Peyer's patch (tissue), 4 donors: ENCODE results near the gene TSGA10IP. TPM values are rescaled to one million over a fixed set of nuclear protein-coding genes. Genes with fewer than 3 reads are reported as not detected.
"Not testable (repeated sequence)": the region's sequence is repeated elsewhere in the genome, so short reads cannot be mapped to it uniquely, and the experiment has no call there.

ENCODE experiments used
- DNase-seq, 3 donors: peaks; one replicate each; pipeline ENCODE4 v3.0.0-alpha.2; 2017 to 2019
- H3K27ac ChIP-seq, 4 donors: fragments of 200-600 bp; sonication (generic); one replicate each; pipeline ENCODE4 v1.5.1; 2016 to 2019
- H3K27me3 ChIP-seq, 2 donors: fragments of 200-600 bp; sonication (generic); one replicate each; pipeline ENCODE4 v1.5.1; 2019
- H3K36me3 ChIP-seq, 3 donors: fragments of 200-600 bp; sonication (generic); one replicate each; pipeline ENCODE4 v1.5.1; 2016 to 2019
- H3K4me1 ChIP-seq, 4 donors: fragments of 200-600 bp; sonication (generic); one replicate each; pipeline ENCODE4 v1.5.1; 2016 to 2019
- H3K4me3 ChIP-seq, 4 donors: fragments of 200-600 bp; sonication (generic); 1 replicate in 3 of 4; 2 replicates in 1 of 4; pipeline ENCODE4 v1.5.1; 2016 to 2019; ENCODE audit warnings: mild to moderate bottlenecking in 1 of 4
- H3K9me3 ChIP-seq, 4 donors: fragments of 200-600 bp; sonication (generic); one replicate each; pipeline ENCODE4 v1.5.1; 2016 to 2019; ENCODE audit warnings: mild to moderate bottlenecking in 1 of 4
- POLR2A ChIP-seq, 2 donors: fragments of 450-650 bp; IDR thresholded peaks; one replicate each; pipeline ENCODE4 v1.5.1; 2017; ENCODE audit warnings: antibody characterized with exemption in 2 of 2, mild to moderate bottlenecking in 2 of 2, moderate library complexity in 2 of 2
- total RNA-seq, 4 donors: library from RNA; depleted of rRNA; stranded (reverse); fragments of >200 nt; gene quantifications; one replicate each; pipeline ENCODE4 v1.1.0, GENCODE V29; 2016
- TF ChIP-seq, protein P1 (sequence below), 6 experiments: fragments of 450-650 bp in 4 of 6; fragments of 200-600 bp in 2 of 6; sonication (generic) in 1 of 6; IDR thresholded peaks; one replicate each; pipeline ENCODE4 v1.5.1; 2017 to 2019; ENCODE audit warnings: antibody characterized with exemption in 6 of 6, mild to moderate bottlenecking in 3 of 6, moderate library complexity in 1 of 6

The TSGA10IP gene
- total RNA-seq, 4 donors from 2014 or later = not detected

DNA sequence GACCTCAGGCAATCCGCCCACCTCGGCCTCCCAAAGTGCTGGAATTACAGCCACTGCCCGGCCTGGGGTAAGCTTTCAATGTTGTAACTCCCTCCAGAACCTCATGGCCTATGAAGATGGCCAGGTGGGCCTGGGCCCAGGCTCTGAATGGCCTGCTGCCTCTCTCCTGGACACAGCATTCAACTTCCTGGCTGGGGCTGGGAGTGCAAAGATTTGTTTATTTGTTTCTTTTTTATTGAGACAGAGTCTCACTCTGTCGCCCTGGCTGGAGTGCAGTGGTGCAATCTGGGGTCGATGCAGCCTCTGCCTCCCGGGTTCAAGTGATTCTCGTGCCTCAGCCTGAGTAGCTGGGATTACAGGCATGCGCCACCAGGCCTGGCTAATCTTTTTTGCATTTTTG lies 513 bp upstream of the TSGA10IP start:
- H3K4me1 ChIP-seq = no peaks in the 10 kb centered on the region
- DNase-seq = no peak
- no peaks in the 10 kb centered on the region for H3K36me3 ChIP-seq
- H3K27ac ChIP-seq = no peak overlapping the region
- H3K9me3 ChIP-seq = no peaks in the 10 kb centered on the region
- H3K4me3 ChIP-seq = no peak overlapping the region
- no peak for TF ChIP-seq POLR2A (IDR thresholded peaks at IDR 0.05)
- TF ChIP-seq, protein P1, sequence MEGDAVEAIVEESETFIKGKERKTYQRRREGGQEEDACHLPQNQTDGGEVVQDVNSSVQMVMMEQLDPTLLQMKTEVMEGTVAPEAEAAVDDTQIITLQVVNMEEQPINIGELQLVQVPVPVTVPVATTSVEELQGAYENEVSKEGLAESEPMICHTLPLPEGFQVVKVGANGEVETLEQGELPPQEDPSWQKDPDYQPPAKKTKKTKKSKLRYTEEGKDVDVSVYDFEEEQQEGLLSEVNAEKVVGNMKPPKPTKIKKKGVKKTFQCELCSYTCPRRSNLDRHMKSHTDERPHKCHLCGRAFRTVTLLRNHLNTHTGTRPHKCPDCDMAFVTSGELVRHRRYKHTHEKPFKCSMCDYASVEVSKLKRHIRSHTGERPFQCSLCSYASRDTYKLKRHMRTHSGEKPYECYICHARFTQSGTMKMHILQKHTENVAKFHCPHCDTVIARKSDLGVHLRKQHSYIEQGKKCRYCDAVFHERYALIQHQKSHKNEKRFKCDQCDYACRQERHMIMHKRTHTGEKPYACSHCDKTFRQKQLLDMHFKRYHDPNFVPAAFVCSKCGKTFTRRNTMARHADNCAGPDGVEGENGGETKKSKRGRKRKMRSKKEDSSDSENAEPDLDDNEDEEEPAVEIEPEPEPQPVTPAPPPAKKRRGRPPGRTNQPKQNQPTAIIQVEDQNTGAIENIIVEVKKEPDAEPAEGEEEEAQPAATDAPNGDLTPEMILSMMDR (IDR thresholded peaks at IDR 0.05) = no peak
- no peaks in the 10 kb centered on the region for H3K27me3 ChIP-seq

DNA sequence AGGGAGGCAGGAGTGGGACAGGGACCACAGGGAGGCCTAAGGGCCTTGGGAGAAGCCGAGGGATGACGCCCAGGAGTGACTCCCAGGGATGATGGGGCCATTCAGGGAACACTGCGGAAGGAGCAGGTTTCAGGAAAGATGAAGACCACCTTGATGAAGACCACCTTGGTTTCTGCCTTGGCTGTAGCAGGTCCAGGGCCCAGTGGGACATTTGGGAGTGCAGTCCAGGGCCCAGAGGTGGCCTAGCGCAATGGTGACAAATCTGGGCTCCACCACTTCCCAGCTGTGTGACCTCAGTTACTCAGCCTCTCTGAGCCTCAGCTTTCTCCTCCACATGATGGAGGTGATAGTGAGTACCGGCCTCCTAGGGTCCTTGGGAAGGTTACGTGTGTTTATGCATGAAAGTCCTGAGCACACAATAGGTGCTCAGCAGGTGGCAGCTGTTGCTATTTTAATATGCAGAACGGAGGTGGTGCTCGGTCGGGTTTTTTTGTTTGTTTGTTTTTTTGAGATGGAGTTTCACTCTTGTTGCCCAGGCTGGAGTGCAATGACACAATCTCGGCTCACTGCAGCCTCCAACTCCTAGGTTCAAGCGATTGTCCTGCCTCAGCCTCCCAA lies 770 bp downstream of the TSGA10IP start:
- no peak overlapping the region for H3K4me3 ChIP-seq
- DNase-seq = no peak
- TF ChIP-seq POLR2A (IDR thresholded peaks at IDR 0.05) = no peak
- TF ChIP-seq, protein P1 (IDR thresholded peaks at IDR 0.05) = no peak
- no peaks in the 10 kb centered on the region for H3K4me1 ChIP-seq
- no peaks in the 10 kb centered on the region for H3K27me3 ChIP-seq
- no peaks in the 10 kb centered on the region for H3K9me3 ChIP-seq
- H3K36me3 ChIP-seq = no peaks in the 10 kb centered on the region
- no peak overlapping the region for H3K27ac ChIP-seq

DNA sequence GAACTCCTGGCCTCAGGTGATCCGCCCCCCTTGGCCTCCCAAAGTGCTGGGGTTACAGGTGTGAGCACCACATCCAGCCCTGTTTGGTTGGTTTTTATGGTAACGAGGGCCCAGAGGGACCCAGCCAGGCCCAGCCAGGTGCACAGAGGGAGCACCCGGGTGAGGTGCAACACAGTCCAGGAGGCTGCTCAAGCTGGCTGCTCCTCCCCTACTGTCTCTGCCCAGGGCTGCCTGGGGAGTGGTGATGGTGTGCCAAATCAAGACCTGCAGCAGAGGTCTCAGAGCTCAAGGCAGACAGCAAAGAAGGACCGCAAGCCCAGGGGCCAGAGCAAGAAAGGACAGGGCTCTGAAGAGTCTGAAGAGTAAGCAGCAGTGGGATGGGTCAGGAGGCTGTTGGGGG lies 1.4 kb downstream of the TSGA10IP start:
- Histone ChIP-seq H3K27ac (no peak overlapping the region), H3K4me3 (no peak overlapping the region), H3K36me3 (no peaks in the 10 kb centered on the region), H3K27me3 (no peaks in the 10 kb centered on the region), H3K9me3 (no peaks in the 10 kb centered on the region), H3K4me1 (no peaks in the 10 kb centered on the region)
- DNase-seq = no peak
- TF ChIP-seq POLR2A (IDR thresholded peaks at IDR 0.05) = no peak
- TF ChIP-seq, protein P1 (IDR thresholded peaks at IDR 0.05) = no peak

DNA sequence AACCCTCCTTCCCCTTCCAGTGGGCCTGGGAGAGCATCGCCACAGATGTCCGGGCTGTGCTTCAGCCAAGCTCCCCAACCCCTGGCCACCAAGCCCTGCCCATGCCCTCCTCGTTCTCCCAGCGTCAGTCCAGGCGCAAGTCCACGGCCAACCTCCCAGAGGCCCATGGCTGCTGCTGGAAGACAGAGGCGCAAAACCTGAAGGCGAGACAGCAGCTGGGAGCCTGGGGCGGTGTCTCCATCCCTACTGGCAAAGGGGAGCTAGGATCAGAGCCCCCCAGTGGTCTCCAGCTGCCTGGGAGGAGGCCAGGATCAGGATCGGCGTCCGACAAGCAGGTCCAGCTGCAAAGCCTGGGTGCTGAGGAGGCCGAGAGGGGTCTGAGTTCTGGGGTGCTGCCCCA lies 1.9 kb downstream of the TSGA10IP start:
- no peak for DNase-seq
- H3K27ac ChIP-seq = no peak overlapping the region
- no peaks in the 10 kb centered on the region for H3K9me3 ChIP-seq
- H3K27me3 ChIP-seq = no peaks in the 10 kb centered on the region
- no peaks in the 10 kb centered on the region for H3K36me3 ChIP-seq
- no peak overlapping the region for H3K4me3 ChIP-seq
- no peaks in the 10 kb centered on the region for H3K4me1 ChIP-seq
- no peak for TF ChIP-seq POLR2A (IDR thresholded peaks at IDR 0.05)
- TF ChIP-seq, protein P1 (IDR thresholded peaks at IDR 0.05) = no peak

DNA sequence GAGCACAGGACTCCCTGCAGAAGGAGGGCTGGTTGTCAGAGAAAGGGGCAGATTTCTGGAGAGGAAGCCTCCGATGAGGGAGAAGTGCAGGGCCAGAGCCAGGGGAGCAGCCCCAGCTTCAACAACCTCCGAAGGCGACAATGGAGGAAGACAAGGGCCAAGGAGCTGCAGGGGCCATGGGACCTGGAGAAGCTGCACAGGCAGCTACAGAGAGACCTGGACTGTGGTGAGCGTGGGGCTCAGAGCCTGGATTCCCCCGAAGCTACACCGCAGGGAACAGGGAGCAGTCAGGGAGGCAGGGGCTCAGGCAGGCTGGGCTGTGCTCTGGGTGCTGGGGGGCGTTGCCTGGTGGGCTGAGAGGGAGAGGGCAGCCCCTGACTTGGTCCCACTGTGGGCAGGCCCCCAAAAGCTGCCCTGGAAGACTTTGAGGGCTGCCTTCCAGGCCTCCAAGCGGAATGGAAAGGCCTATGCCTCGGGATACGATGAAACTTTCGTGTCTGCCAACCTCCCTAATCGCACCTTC lies 2.4 kb downstream of the TSGA10IP start:
- no peaks in the 10 kb centered on the region for H3K4me1 ChIP-seq
- no peak overlapping the region for H3K4me3 ChIP-seq
- no peak for TF ChIP-seq POLR2A (IDR thresholded peaks at IDR 0.05)
- TF ChIP-seq, protein P1 (IDR thresholded peaks at IDR 0.05) = no peak
- H3K9me3 ChIP-seq = no peaks in the 10 kb centered on the region
- H3K36me3 ChIP-seq = no peaks in the 10 kb centered on the region
- no peak for DNase-seq
- H3K27me3 ChIP-seq = no peaks in the 10 kb centered on the region
- no peak overlapping the region for H3K27ac ChIP-seq

DNA sequence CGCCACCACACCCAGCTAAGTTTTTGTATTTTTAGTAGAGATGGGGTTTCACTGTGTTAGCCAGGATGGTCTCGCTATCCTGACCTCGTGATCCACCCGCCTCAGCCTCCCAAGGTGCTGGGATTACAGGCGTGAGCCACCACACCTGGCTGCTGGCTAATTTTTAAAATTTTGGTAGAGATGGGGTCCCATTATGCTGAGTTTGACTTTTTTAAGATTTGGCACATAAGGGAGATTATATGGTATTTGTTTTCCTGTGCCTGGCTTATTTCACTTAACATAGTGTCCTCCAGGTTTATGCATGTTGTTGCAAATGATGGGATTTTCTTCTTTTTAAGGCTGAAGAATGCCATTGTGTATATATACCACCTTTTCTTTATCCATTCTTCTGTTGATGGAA lies 5.4 kb downstream of the TSGA10IP start:
- H3K36me3 ChIP-seq, H3K9me3 ChIP-seq: not testable (repeated sequence)

DNA sequence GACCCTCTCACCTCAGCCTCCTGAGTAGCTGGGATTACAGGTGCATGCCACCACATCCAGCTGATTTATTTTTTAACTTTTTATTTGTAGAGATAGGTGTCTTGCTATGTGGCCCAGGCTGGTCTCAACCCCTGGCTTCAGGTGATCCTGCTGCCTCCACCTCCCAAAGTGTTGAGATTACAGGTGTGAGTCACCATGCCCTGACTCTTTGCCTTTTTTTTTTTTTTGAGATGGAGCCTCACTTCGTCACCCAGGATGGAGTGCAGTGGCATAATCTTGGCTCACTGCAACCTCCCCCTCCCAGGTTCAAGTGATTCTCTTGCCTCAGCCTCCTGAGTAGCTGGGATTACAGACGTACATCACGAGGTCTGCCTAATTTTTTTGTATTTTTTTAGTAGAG lies 6.4 kb downstream of the TSGA10IP start:
- DNase-seq, H3K27me3 ChIP-seq, H3K27ac ChIP-seq, H3K4me1 ChIP-seq, H3K9me3 ChIP-seq, H3K4me3 ChIP-seq, H3K36me3 ChIP-seq: not testable (repeated sequence)

More for the DNA sequence above, 5.4 kb downstream of the TSGA10IP start:
- H3K4me3 ChIP-seq, H3K27me3 ChIP-seq, H3K27ac ChIP-seq, DNase-seq, H3K4me1 ChIP-seq: not testable (repeated sequence)
